ENCODE results near the gene MS4A3. TPM values are rescaled to one million over a fixed set of nuclear protein-coding genes. Genes with fewer than 3 reads are reported as not detected.

The MS4A3 gene
- total RNA-seq, 1 experiment from 2014 or later = not detected

- DNase-seq = no peak
- TF ChIP-seq CTCF (conservative IDR thresholded peaks at IDR 0.05) = no peak
- Mint-ChIP-seq H3K9me3 (no peaks in the 10 kb centered on the region), H3K4me3 (no peak overlapping the region), H3K27ac (no peak overlapping the region), H3K36me3 (ENCODE audit: insufficient read depth in 1 of 3, low read depth in 3 of 3) (no peaks in the 10 kb centered on the region; a peak in 1 of 7 replicates), H3K4me1 (peaks cover 0 to 3% of the 10 kb centered on the region in 2 experiments; a peak in 1 of 4 replicates), H3K27me3 (ENCODE audit: low read depth) (no peaks in the 10 kb centered on the region)
- H3K18ac ChIP-seq (ENCODE audit: insufficient read length, low read depth, low read length) = no peak overlapping the region
- no CpG with 5 or more reads among the region's 1 CpG for WGBS (ENCODE audit: extremely low coverage, insufficient read length, low lambda C conversion rate)
- H3K23me2 ChIP-seq (ENCODE audit: insufficient read length, low read depth, low read length, poor library complexity, severe bottlenecking) = no peaks in the 10 kb centered on the region
- H2AK5ac ChIP-seq (ENCODE audit: insufficient read length, low read length) = no peak overlapping the region
- H2BK12ac ChIP-seq (ENCODE audit: insufficient read length, low read depth, low read length) = no peak overlapping the region
- no peaks in the 10 kb centered on the region for H4K20me1 ChIP-seq (ENCODE audit: control insufficient read depth, insufficient read depth, insufficient read length)
- no peak overlapping the region for H3K56ac ChIP-seq (ENCODE audit: insufficient read length, low read depth, low read length)
- H3K79me2 ChIP-seq (ENCODE audit: insufficient read depth, low read length) = no peaks in the 10 kb centered on the region
- H3K4me1 ChIP-seq (ENCODE audit: insufficient read depth, low read length) = no peaks in the 10 kb centered on the region
- no peak overlapping the region for H4K91ac ChIP-seq (ENCODE audit: insufficient read length, low read depth, low read length)
- H2BK120ac ChIP-seq (ENCODE audit: low read depth, low read length, poor library complexity, severe bottlenecking) = no peak overlapping the region
- no peak overlapping the region for H3K9ac ChIP-seq (ENCODE audit: extremely low read depth, insufficient read length, low read length)
- no peaks in the 10 kb centered on the region for H3K27me3 ChIP-seq (ENCODE audit: insufficient read depth, low read length)
- no peak overlapping the region for H2BK5ac ChIP-seq (ENCODE audit: insufficient read length, low read length)
- no peak overlapping the region for H3K23ac ChIP-seq (ENCODE audit: insufficient read length, low read depth, low read length)
- no peak overlapping the region for H2AFZ ChIP-seq (ENCODE audit: low read length)
- no peak overlapping the region for H4K5ac ChIP-seq (ENCODE audit: insufficient read length, low read depth, low read length)
- no peak overlapping the region for H2BK15ac ChIP-seq (ENCODE audit: low read depth, low read length)
- no peak overlapping the region for H3K14ac ChIP-seq (ENCODE audit: insufficient read depth, low read length)
- no peak overlapping the region for H3K4me2 ChIP-seq (ENCODE audit: insufficient read depth, insufficient read length, low read length)
- no peak overlapping the region for H4K8ac ChIP-seq (replicated peaks; ENCODE audit: insufficient read length, low read depth, low read length)
- H3T11ph ChIP-seq (ENCODE audit: low read length) = no peak overlapping the region
- no peak overlapping the region for H3K4ac ChIP-seq (ENCODE audit: low read depth, low read length)
- H3K9me3 ChIP-seq (ENCODE audit: control insufficient read depth, low read depth, low read length) = no peaks in the 10 kb centered on the region
- no peak overlapping the region for H2BK20ac ChIP-seq (ENCODE audit: low read depth, low read length, poor library complexity, severe bottlenecking)
- no peak overlapping the region for H3K27ac ChIP-seq (ENCODE audit: insufficient read length, low read depth, low read length)
- H3K79me1 ChIP-seq (ENCODE audit: insufficient read depth, low read depth, low read length, poor library complexity, severe bottlenecking) = no peaks in the 10 kb centered on the region
Measured at GRCh38 chr11:60097189-60097588, 40.7 kb downstream of the MS4A3 start.

Data from H9 (cell line).